HG03159 (cell line): Measurements from ENCODE around the gene KRT71.

Source experiments
- ATAC-seq: cut with Tn5 transposase; IDR thresholded peaks from one replicate; pipeline ENCODE4 v1.9.1; 2021; ENCODE audit warnings: mild to moderate bottlenecking, moderate library complexity; ENCODE audit not compliant: unreplicated experiment

KRT71 gene

GRCh38 chr12:52540531-52540930 lies 12.4 kb downstream of the KRT71 start:
- no peak for ATAC-seq

GRCh38 chr12:52539821-52540173 lies 13.1 kb downstream of the KRT71 start:
- no peak for ATAC-seq

- no peak for ATAC-seq
Observed at GRCh38 chr12:52539083-52539820, 13.7 kb downstream of the KRT71 start.

- no peak for ATAC-seq
Observed at GRCh38 chr12:52537101-52537500, 15.8 kb downstream of the KRT71 start.

- no peak for ATAC-seq
Observed at GRCh38 chr12:52535574-52535973, 17.4 kb downstream of the KRT71 start.

GRCh38 chr12:52534482-52534881 lies 18.5 kb downstream of the KRT71 start:
- ATAC-seq, result no peak

- ATAC-seq, result no peak
Observed at GRCh38 chr12:52533686-52534470, 19.1 kb downstream of the KRT71 start.

- ATAC-seq, result no peak
Observed at GRCh38 chr12:52532636-52533035, 20.3 kb downstream of the KRT71 start.

- no peak for ATAC-seq
Observed at GRCh38 chr12:52531566-52532300, 21.2 kb downstream of the KRT71 start.

- ATAC-seq, result no peak
Observed at GRCh38 chr12:52530905-52531304, 22.0 kb downstream of the KRT71 start.

- ATAC-seq, result no peak
Observed at GRCh38 chr12:52530366-52530765, 22.6 kb downstream of the KRT71 start.

- ATAC-seq, result no peak
Observed at GRCh38 chr12:52529846-52530245, 23.1 kb downstream of the KRT71 start.

- no peak for ATAC-seq
Observed at GRCh38 chr12:52529417-52529816, 23.5 kb downstream of the KRT71 start.

GRCh38 chr12:52528641-52529143 lies 24.3 kb downstream of the KRT71 start:
- ATAC-seq, result no peak

GRCh38 chr12:52527121-52527800 lies 25.7 kb downstream of the KRT71 start:
- no peak for ATAC-seq

- no peak for ATAC-seq
Observed at GRCh38 chr12:52526511-52526951, 26.4 kb downstream of the KRT71 start.

- no peak for ATAC-seq
Observed at GRCh38 chr12:52525661-52526499, 27.1 kb downstream of the KRT71 start.

GRCh38 chr12:52524898-52525591 lies 27.9 kb downstream of the KRT71 start:
- no peak for ATAC-seq

- no peak for ATAC-seq
Observed at GRCh38 chr12:52524241-52524897, 28.6 kb downstream of the KRT71 start.
